Subcutaneous adipose tissue (tissue), 4 donors: ENCODE results near the gene FTO. TPM values are rescaled to one million over a fixed set of nuclear protein-coding genes. Genes with fewer than 3 reads are reported as not detected.

Experiments
- CTCF ChIP-seq: fragments of 450-650 bp; IDR thresholded peaks from one replicate; pipeline ENCODE4 v1.5.1; 2016; ENCODE audit warnings: low read depth, mild to moderate bottlenecking, control low read depth, antibody characterized with exemption, moderate library complexity
- total RNA-seq, 4 donors: library from RNA; depleted of rRNA; stranded (reverse); fragments of >200 nt; gene quantifications; one replicate each; pipeline ENCODE4 v1.1.0, GENCODE V29; 2016

FTO gene
- total RNA-seq, 4 donors from 2014 or later = 74.3 to 102 (median 90.9) TPM

- no peak for TF ChIP-seq CTCF
Measured at GRCh38 chr16:53913099-53913870, 209.3 kb downstream of the FTO start.

- no peak for TF ChIP-seq CTCF
Measured at GRCh38 chr16:53913920-53914319, 210.0 kb downstream of the FTO start.

- TF ChIP-seq CTCF = no peak
Measured at GRCh38 chr16:53914736-53915135, 210.8 kb downstream of the FTO start.

GRCh38 chr16:53915452-53916160, 211.7 kb downstream of the FTO start:
- TF ChIP-seq CTCF = no peak

- no peak for TF ChIP-seq CTCF
Measured at GRCh38 chr16:53920988-53921387, 217.0 kb downstream of the FTO start.

GRCh38 chr16:53922067-53922806, 218.3 kb downstream of the FTO start:
- TF ChIP-seq CTCF = no peak
